GM18867 (cell line): ENCODE results near the gene TAS2R39.
A peak's percentile ranks its signal among the peaks of the same experiment; 100 is the strongest.
"Not testable (repeated sequence)": the region's sequence is repeated elsewhere in the genome, so short reads cannot be mapped to it uniquely, and the experiment has no call there.

Experiments
- ATAC-seq: cut with Tn5 transposase; IDR thresholded peaks from one replicate; pipeline ENCODE4 v1.9.1; 2021; ENCODE audit warnings: mild to moderate bottlenecking, moderate library complexity; ENCODE audit not compliant: unreplicated experiment

Gene TAS2R39

GRCh38 chr7:143183024-143183423 is at the start of gene TAS2R39:
Gene TAS2R39, plus strand, starts transcription at chr7:143183419. Its CDS starts 0 bp downstream, at chr7:143183419.
- ATAC-seq, result no peak

GRCh38 chr7:143147070-143147469 is 36.1 kb upstream of the TAS2R39 start:
- ATAC-seq, result no peak

GRCh38 chr7:143148050-143148449 is 35.2 kb upstream of the TAS2R39 start:
- ATAC-seq, result no peak

DNA sequence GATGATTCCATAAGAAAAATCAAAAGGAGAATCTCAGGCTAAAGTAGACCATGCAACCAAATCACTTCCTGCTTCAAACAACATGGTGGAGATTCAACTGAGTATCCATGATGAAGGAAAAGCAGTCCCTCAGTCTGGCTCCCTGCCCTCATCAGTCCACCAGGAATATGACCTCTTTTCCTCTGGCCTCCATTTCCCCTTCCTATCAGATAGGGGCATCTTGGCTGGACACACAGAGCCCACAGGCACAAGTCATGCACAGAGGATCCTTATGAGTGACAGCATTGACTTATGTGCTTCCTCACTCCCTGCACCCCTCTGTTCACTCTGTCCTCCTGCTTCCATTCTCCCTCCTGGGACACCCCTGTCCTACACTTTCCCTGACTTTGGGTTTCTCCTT is 34.6 kb upstream of the TAS2R39 start:
- no peak for ATAC-seq

- not testable (repeated sequence) for ATAC-seq
Measured at GRCh38 chr7:143150696-143151095, 32.5 kb upstream of the TAS2R39 start.

- ATAC-seq, result not testable (repeated sequence)
Measured at GRCh38 chr7:143158617-143159016, 24.6 kb upstream of the TAS2R39 start.

DNA sequence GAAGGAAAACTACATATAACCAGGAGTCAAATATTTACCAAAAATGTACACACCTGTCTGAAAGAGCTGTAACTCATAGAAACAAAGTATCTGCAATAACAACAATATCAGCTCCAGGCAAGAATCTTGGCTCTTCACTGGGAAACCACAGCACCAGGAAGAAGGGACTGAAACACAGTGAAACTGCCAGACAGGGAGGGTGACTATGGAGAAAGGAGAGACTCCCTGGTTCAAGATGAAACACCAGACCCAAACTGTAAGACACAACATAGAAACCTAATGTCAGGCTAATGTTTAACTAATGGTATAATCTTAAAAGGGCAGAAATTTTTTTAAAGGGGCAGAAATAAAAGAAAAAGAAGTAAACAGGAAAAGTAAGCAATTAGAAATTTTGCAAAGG is 11.5 kb upstream of the TAS2R39 start:
- no peak for ATAC-seq

- no peak for ATAC-seq
Measured at GRCh38 chr7:143172354-143172753, 10.9 kb upstream of the TAS2R39 start.

- ATAC-seq, result no peak
Measured at GRCh38 chr7:143176128-143176527, 7.1 kb upstream of the TAS2R39 start.

DNA sequence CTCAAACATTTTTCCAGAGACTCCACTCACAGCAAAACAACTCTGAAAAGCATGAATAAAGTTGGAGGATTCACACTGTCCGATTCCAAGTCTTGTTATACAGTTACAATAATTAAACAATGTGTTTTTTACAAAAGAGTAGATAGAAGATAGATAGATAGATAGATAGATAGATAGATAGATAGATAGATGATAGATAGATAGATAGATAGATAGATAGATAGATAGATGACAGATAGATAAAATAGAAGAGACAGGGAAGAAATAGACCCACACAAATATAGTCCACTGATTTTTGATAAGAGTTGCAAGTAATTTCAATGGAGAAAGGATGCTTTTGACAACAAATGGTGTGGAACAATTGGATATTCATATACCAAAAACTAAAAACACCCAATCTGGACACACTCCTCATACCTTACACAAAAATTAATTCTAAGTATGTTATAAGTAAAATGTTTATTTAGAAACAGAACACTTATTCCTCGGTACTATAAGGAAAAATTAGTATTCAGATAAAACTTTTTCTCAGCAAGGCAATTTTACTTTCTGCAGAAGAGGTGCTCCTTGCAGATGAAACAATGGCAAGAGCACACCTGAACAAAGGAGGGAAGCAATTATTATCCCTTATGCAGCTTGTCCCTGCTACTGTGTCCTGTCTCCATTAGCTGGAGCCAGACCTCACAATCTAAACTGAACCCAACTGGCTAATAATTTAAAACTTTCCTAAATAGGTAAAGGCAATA is 5.7 kb upstream of the TAS2R39 start:
- ATAC-seq, result no peak

DNA sequence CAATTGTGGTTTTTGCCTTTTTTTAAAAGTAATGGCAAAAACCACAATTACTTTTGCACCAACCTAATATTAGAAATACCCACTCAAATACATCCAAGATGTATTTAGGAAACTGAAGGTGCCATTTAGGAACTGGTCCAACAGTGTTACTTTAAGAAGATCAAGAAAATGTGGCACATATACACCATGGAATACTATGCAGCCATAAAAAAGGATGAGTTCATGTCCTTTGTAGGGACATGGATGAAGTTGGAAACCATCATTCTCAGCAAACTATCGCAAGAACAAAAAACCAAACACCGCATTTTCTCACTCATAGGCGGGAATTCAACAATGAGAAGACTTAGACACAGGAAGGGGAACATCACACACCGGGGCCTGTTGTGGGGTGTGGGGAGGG is 2.4 kb upstream of the TAS2R39 start:
- ATAC-seq, result not testable (repeated sequence)

DNA sequence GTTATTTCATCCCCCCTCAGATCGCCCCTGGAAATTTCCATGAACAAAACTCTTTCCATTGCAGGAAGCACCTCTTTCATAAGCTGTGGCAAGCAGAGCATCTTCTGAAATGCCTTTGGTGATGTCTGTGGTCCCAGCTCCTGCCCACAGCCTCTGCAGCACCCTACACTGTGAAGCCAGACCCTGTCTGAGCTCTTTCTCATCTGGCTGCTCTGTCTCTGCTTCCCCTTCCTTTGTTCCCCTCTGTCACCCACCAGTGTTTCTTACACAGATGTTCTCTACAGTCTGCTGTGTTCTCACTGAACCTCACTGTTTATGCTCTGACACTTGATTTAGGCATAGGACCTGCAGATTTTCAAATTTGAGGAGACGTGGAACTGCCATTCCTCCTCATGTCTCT is 1.9 kb upstream of the TAS2R39 start:
- no peak for ATAC-seq

DNA sequence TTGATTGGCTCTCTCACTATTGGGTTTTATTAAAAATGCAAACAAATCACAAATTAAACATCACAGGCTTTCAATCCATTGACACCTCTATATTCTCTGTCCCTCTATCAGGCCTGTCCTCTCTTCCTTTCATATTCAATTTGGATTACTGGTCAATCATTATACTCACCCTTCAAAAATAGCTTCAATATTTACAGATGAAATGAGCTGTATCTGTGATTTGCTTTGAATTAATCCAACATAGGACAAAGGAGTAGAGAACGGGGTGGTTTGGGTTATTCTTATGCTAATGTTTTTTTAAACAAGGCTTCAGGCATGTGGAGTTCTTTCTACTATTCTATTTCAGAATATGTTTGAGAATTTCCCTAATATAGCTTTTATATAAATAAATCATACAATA is 2.3 kb downstream of the TAS2R39 start:
- ATAC-seq, result no peak

DNA sequence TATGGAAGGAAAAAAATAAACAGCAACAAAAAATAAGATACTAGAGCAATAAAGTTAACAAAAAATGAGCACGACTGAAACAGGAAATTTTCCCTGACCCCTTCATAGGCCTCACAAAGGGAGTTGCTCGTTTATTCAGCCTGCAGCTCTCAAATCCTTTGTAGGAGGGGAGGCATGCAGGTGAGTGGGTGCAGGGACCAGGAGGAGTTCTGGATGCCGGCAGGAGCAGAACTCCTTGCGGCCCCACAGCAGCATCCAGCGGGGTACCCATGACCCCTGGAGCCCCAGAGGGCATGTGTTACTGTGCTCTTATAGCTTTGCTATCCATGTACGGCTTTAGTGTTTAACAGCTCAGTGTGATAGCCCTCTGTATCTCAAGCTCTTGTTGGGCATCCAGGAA is 5.8 kb downstream of the TAS2R39 start:
- ATAC-seq, result no peak

DNA sequence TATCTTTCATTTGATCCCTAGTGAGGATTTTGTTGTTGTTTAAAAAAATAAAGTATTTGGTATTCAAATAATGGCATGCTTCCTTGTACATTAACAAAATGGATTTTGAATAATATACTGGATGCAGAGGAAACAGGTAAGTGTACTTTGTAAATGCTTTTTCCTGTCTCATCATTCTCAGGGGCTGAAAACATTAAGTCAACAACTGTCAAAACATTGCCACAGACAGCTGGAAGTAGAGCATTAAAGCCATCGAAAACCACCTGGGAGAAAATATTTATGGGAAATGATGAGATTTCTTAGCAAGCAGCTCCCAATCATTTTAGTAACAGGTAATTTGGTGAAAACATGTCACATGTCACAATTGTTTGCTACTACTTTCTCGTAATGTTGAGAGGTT is 10.7 kb downstream of the TAS2R39 start:
- ATAC-seq, result no peak

- no peak for ATAC-seq
Measured at GRCh38 chr7:143199040-143199439, 15.8 kb downstream of the TAS2R39 start.

DNA sequence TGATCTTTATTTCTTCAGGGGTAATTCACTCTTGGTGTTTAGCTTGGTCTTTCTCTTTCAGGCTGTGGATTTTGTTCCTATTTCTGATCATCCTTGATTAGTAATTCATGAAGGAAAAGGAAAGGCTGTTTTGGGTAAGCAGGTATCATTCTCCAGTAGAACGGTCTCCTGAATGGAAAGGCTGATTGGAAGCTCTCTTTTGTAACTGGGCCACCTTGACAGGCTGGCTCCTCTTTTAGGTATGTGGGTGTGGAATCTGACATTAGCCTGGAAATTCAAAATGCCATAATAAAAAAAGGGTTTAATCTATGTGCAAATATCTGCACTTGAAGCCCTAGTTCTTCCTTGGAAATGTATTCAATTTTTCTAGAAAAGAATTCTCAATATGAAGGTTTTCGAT is 18.9 kb downstream of the TAS2R39 start:
- no peak for ATAC-seq

DNA sequence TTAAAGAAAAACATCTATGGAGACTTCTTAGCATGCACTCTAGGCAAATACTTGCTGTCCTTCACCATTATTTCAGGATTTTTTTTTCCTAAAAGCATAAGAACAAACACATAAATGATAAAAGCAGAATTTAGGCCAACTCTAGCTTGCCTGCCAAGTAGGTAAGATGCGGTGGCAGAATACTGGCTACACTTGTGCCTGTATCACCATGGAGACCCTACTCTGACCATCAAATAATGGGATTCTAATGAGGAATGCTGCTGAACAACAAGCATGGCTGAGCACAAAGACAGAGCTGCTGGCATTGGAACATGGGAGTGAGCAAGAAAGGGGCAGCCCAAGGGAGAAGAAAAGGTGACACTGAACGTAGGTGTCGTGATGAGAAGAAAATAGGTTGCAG is 20.2 kb downstream of the TAS2R39 start:
- ATAC-seq, result no peak

- ATAC-seq, result peak; percentile 71
Measured at GRCh38 chr7:143205560-143206293, 22.5 kb downstream of the TAS2R39 start.

GRCh38 chr7:143210541-143210940 is 27.3 kb downstream of the TAS2R39 start:
- no peak for ATAC-seq

- not testable (repeated sequence) for ATAC-seq
Measured at GRCh38 chr7:143213478-143213877, 30.3 kb downstream of the TAS2R39 start.
